Measurements from ENCODE around the gene CACNG7.
A peak's percentile ranks its signal among the peaks of the same experiment; 100 is the strongest.
"Not testable (repeated sequence)": the region's sequence is repeated elsewhere in the genome, so short reads cannot be mapped to it uniquely, and the experiment has no call there.

Gene CACNG7

GRCh38 chr19:53908935-53909415 lies at the start of gene CACNG7:
CACNG7 (plus strand) TSS chr19:53909278; CDS start chr19:53912832, 3,554 bp downstream.
- no peak for DNase-seq

GRCh38 chr19:53864308-53864836 lies 44.7 kb upstream of the CACNG7 start:
- DNase-seq = no peak

GRCh38 chr19:53865523-53865917 lies 43.6 kb upstream of the CACNG7 start:
- DNase-seq = no peak

- peak; percentile 17 for DNase-seq
Observed at GRCh38 chr19:53865918-53866864, 42.9 kb upstream of the CACNG7 start.

- no peak for DNase-seq
Observed at GRCh38 chr19:53866865-53867224, 42.2 kb upstream of the CACNG7 start.

GRCh38 chr19:53867225-53868090 lies 41.6 kb upstream of the CACNG7 start, which contains the start of gene MYADM:
MYADM (plus strand) TSS chr19:53867883; CDS start chr19:53873530, 5,647 bp downstream.
- peak; percentile 96 for DNase-seq

GRCh38 chr19:53868091-53868891 lies 40.8 kb upstream of the CACNG7 start:
- peak; percentile 17 for DNase-seq

- peak; percentile 83 for DNase-seq
Observed at GRCh38 chr19:53868892-53869804, 39.9 kb upstream of the CACNG7 start.

- DNase-seq = not testable (repeated sequence)
Observed at GRCh38 chr19:53869805-53870484, 39.1 kb upstream of the CACNG7 start.

GRCh38 chr19:53870485-53870844 lies 38.6 kb upstream of the CACNG7 start:
- DNase-seq = no peak

- no peak for DNase-seq
Observed at GRCh38 chr19:53871454-53871853, 37.6 kb upstream of the CACNG7 start.

GRCh38 chr19:53872762-53873161 lies 36.3 kb upstream of the CACNG7 start:
- no peak for DNase-seq

- DNase-seq = no peak
Observed at GRCh38 chr19:53873773-53874605, 35.1 kb upstream of the CACNG7 start.

GRCh38 chr19:53874606-53874990 lies 34.5 kb upstream of the CACNG7 start:
- no peak for DNase-seq

- no peak for DNase-seq
Observed at GRCh38 chr19:53875602-53876325, 33.3 kb upstream of the CACNG7 start.

- DNase-seq = no peak
Observed at GRCh38 chr19:53876651-53877224, 32.3 kb upstream of the CACNG7 start.

GRCh38 chr19:53877361-53877766 lies 31.7 kb upstream of the CACNG7 start:
- DNase-seq = no peak

- no peak for DNase-seq
Observed at GRCh38 chr19:53878776-53879139, 30.3 kb upstream of the CACNG7 start.

All from amniotic stem cell (primary cell).